Measurements from ENCODE around the gene TACR1.
"Not testable (repeated sequence)": the region's sequence is repeated elsewhere in the genome, so short reads cannot be mapped to it uniquely, and the experiment has no call there.

DNA sequence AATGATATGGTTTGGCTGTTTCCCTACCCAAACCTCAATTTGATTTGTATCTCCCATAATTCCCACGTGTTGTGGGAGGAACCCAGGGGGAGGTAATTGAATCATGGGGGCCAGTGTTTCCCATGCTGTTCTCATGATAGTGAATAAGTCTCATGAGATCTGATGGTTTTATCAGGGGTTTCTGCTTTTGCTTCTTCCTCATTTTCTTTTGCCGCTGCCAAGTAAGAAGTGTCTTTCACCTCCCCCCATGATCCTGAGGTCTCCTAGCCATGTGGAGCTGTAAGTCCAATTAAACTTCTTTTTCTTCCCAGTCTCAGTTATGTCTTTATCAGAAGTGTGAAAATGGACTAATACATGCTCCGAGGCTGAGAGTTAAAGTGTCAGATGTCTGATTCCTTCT lies 47.1 kb downstream of the TACR1 start:
- not testable (repeated sequence) for TF ChIP-seq POLR2A (IDR thresholded peaks at IDR 0.05; ENCODE audit: low read depth, low read length); POLR2AphosphoS5 (IDR thresholded peaks at IDR 0.05; ENCODE audit: low read depth, low read length); TAF1 (IDR thresholded peaks at IDR 0.05; ENCODE audit: borderline replicate concordance, low read depth, low read length)
